ENCODE data around the gene RFX4. TPM values are rescaled to one million over a fixed set of nuclear protein-coding genes. Genes with fewer than 3 reads are reported as not detected.

The RFX4 gene
- polyA plus RNA-seq, 1 donor (not counting 4 experiments of a cell fraction or from before 2014, with no cell fraction given), result not detected

DNA sequence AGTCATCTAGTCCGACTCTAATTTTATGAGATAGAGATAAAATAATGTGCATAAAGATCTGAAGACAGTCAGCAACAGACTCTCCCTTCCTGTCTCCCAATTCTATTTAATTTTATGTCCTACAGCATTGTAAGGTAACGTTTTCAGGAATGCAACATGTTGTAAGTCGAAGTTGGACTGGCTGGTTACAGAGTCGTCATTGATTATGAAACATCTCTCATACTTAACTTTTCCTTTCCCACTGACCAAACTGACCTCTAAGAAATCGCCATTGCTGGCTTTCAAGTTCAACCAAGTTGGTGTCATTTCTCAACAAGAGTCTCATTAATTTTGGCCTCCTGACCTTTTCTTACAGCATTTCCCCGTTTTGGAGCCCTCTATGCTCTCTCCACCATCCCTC lies 186.7 kb downstream of the RFX4 start:
- FAIRE-seq (no peak), DNase-seq (ENCODE audit: low read depth, low spot score) (no peak)
- TF ChIP-seq, protein P1, sequence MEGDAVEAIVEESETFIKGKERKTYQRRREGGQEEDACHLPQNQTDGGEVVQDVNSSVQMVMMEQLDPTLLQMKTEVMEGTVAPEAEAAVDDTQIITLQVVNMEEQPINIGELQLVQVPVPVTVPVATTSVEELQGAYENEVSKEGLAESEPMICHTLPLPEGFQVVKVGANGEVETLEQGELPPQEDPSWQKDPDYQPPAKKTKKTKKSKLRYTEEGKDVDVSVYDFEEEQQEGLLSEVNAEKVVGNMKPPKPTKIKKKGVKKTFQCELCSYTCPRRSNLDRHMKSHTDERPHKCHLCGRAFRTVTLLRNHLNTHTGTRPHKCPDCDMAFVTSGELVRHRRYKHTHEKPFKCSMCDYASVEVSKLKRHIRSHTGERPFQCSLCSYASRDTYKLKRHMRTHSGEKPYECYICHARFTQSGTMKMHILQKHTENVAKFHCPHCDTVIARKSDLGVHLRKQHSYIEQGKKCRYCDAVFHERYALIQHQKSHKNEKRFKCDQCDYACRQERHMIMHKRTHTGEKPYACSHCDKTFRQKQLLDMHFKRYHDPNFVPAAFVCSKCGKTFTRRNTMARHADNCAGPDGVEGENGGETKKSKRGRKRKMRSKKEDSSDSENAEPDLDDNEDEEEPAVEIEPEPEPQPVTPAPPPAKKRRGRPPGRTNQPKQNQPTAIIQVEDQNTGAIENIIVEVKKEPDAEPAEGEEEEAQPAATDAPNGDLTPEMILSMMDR (optimal IDR thresholded peaks at IDR 0.05 in 1 of 3, IDR thresholded peaks at IDR 0.05 in 1 of 3, conservative IDR thresholded peaks at IDR 0.05 in 1 of 3; ENCODE audit: extremely low read depth in 1 of 3, insufficient read depth in 2 of 3, low read length in 3 of 3), result no peak
- TF ChIP-seq EZH2 (IDR thresholded peaks at IDR 0.05; ENCODE audit: low read length), result no peak
- peaks cover 10% of the 10 kb centered on the region for H3K27me3 ChIP-seq (ENCODE audit: control insufficient read depth, extremely low read depth, insufficient read depth, low read length)
- no peak overlapping the region for H3K27ac ChIP-seq (ENCODE audit: control insufficient read depth, insufficient read depth, low read length)
- no peaks in the 10 kb centered on the region for H3K4me1 ChIP-seq (ENCODE audit: control insufficient read depth, extremely low read depth, insufficient read depth, low read length)
- no peak overlapping the region for H3K4me2 ChIP-seq (ENCODE audit: control insufficient read depth, extremely low read depth, insufficient read depth, low read depth, low read length)
- H3K4me3 ChIP-seq (ENCODE audit: control insufficient read depth in 2 of 3, extremely low read depth in 1 of 3, insufficient read depth in 2 of 3, low read depth in 1 of 3, low read length in 3 of 3), result no peak overlapping the region
- no peaks in the 10 kb centered on the region for H3K9me1 ChIP-seq (ENCODE audit: control insufficient read depth, extremely low read depth, insufficient read depth, low read length)
- H3K36me3 ChIP-seq (ENCODE audit: control insufficient read depth in 2 of 2, extremely low read depth in 1 of 2, insufficient read depth in 2 of 2, low read length in 2 of 2), result no peaks in the 10 kb centered on the region
- H3K9me3 ChIP-seq (ENCODE audit: control insufficient read depth, low read depth, low read length), result no peaks in the 10 kb centered on the region
- dilution Hi-C loops (cut with MboI; ENCODE audit: extremely low pct_ligation_motif_present, low sequenced_read_pairs), result no loop called here
- H2AFZ ChIP-seq (ENCODE audit: control insufficient read depth, low read length), result no peak overlapping the region
- no peak overlapping the region for H3K9ac ChIP-seq (ENCODE audit: control insufficient read depth, extremely low read depth, insufficient read depth, low read length)
- H4K20me1 ChIP-seq (ENCODE audit: control insufficient read depth, extremely low read depth, insufficient read depth, low read length), result no peaks in the 10 kb centered on the region
- no peaks in the 10 kb centered on the region for H3K79me2 ChIP-seq (ENCODE audit: control insufficient read depth, insufficient read depth, low read length)

DNA sequence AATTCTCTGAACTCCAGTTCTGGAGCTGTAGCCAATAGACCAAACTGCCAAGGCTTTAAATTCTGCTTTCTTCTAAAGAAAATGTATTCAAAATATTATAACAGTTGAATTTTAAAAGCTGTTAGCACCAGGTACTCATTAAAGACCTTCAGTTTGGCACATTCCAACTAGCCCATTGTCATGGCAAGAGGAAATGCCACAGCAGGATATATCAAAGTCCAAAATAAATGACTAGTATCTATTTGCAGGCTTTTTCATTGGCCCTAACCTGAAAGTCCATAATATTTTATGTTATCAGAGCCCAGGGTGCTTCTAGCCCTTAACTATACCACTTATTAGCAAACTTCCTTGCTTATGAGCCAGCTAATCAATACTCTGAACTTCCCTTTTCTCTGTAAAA lies 188.6 kb downstream of the RFX4 start:
- Histone ChIP-seq H3K79me2 (ENCODE audit: control insufficient read depth, insufficient read depth, low read length) (peaks cover 18% of the 10 kb centered on the region), H3K36me3 (ENCODE audit: control insufficient read depth in 2 of 2, extremely low read depth in 1 of 2, insufficient read depth in 2 of 2, low read length in 2 of 2) (peaks cover 0 to 1% of the 10 kb centered on the region in 2 experiments), H4K20me1 (ENCODE audit: control insufficient read depth, extremely low read depth, insufficient read depth, low read length) (no peaks in the 10 kb centered on the region), H3K27me3 (ENCODE audit: control insufficient read depth, extremely low read depth, insufficient read depth, low read length) (peaks cover 10% of the 10 kb centered on the region), H2AFZ (ENCODE audit: control insufficient read depth, low read length) (no peak overlapping the region), H3K4me3 (ENCODE audit: control insufficient read depth in 2 of 3, extremely low read depth in 1 of 3, insufficient read depth in 2 of 3, low read depth in 1 of 3, low read length in 3 of 3) (no peak overlapping the region), H3K4me1 (ENCODE audit: control insufficient read depth, extremely low read depth, insufficient read depth, low read length) (peaks cover 7% of the 10 kb centered on the region), H3K9me1 (ENCODE audit: control insufficient read depth, extremely low read depth, insufficient read depth, low read length) (no peaks in the 10 kb centered on the region), H3K9me3 (ENCODE audit: control insufficient read depth, low read depth, low read length) (no peaks in the 10 kb centered on the region), H3K9ac (ENCODE audit: control insufficient read depth, extremely low read depth, insufficient read depth, low read length) (no peak overlapping the region), H3K27ac (ENCODE audit: control insufficient read depth, insufficient read depth, low read length) (no peak overlapping the region), H3K4me2 (ENCODE audit: control insufficient read depth, extremely low read depth, insufficient read depth, low read depth, low read length) (no peak overlapping the region)
- FAIRE-seq (no peak), DNase-seq (ENCODE audit: low read depth, low spot score) (no peak)
- no peak for TF ChIP-seq EZH2 (IDR thresholded peaks at IDR 0.05; ENCODE audit: low read length)
- TF ChIP-seq, protein P1 (optimal IDR thresholded peaks at IDR 0.05 in 1 of 3, IDR thresholded peaks at IDR 0.05 in 1 of 3, conservative IDR thresholded peaks at IDR 0.05 in 1 of 3; ENCODE audit: extremely low read depth in 1 of 3, insufficient read depth in 2 of 3, low read length in 3 of 3), result no peak
- dilution Hi-C loops (cut with MboI; ENCODE audit: extremely low pct_ligation_motif_present, low sequenced_read_pairs), result no loop called here

Measured in keratinocyte (primary cell).